ENCODE measurements around the gene IGSF21.

IGSF21 gene

DNA sequence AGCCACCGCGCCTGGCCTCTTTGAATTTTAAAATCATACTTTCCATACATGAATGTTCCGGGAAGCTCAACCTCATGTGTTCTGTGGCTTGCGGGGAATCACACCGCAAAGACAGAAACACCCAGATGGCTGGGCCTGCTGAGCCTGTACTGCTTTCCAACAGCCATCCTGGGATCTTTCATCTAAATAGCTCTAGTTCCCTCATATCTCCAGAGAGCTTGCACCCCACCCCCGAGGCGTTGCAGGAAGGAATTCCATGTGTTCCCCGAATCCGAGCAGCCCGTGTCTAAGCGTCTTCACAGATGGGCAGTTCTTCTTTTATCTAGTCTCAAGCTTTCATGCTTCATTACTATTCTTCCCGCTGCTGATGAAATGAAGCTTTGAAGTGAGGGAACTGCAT lies 66.4 kb downstream of the IGSF21 start:
- Histone ChIP-seq H3K27ac (ENCODE audit: low read depth, low read length, poor library complexity, severe bottlenecking) (no peak overlapping the region), H3K9me2 (ENCODE audit: low read depth, low read length) (no peaks in the 10 kb centered on the region), H3F3A (ENCODE audit: insufficient read depth, low read length) (no peaks in the 10 kb centered on the region), H3K4me2 (ENCODE audit: low read length) (no peak overlapping the region), H3K4me3 (ENCODE audit: low read depth, low read length, poor library complexity, severe bottlenecking) (no peak overlapping the region), H4K20me1 (ENCODE audit: insufficient read depth, low read length) (no peaks in the 10 kb centered on the region), H3K4me1 (ENCODE audit: insufficient read depth, low read length, severe bottlenecking) (no peaks in the 10 kb centered on the region), H3K36me3 (ENCODE audit: insufficient read depth, low read length) (no peaks in the 10 kb centered on the region), H3K27me3 (ENCODE audit: insufficient read depth, low read length) (no peaks in the 10 kb centered on the region), H3K9me3 (ENCODE audit: low read length) (no peaks in the 10 kb centered on the region), H2AFZ (ENCODE audit: low read length) (no peak overlapping the region), H3K79me2 (ENCODE audit: insufficient read depth, low read length) (no peaks in the 10 kb centered on the region), H3K9ac (ENCODE audit: low read length) (no peak overlapping the region)
- TF ChIP-seq, protein P1, sequence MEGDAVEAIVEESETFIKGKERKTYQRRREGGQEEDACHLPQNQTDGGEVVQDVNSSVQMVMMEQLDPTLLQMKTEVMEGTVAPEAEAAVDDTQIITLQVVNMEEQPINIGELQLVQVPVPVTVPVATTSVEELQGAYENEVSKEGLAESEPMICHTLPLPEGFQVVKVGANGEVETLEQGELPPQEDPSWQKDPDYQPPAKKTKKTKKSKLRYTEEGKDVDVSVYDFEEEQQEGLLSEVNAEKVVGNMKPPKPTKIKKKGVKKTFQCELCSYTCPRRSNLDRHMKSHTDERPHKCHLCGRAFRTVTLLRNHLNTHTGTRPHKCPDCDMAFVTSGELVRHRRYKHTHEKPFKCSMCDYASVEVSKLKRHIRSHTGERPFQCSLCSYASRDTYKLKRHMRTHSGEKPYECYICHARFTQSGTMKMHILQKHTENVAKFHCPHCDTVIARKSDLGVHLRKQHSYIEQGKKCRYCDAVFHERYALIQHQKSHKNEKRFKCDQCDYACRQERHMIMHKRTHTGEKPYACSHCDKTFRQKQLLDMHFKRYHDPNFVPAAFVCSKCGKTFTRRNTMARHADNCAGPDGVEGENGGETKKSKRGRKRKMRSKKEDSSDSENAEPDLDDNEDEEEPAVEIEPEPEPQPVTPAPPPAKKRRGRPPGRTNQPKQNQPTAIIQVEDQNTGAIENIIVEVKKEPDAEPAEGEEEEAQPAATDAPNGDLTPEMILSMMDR (IDR thresholded peaks at IDR 0.05; ENCODE audit: low read length) = no peak
- TF ChIP-seq EZH2 (IDR thresholded peaks at IDR 0.05; ENCODE audit: borderline replicate concordance, low read length) = no peak

- H3K4me3 ChIP-seq (ENCODE audit: low read depth, low read length, poor library complexity, severe bottlenecking) = no peak overlapping the region
- H3K27ac ChIP-seq (ENCODE audit: low read depth, low read length, poor library complexity, severe bottlenecking) = no peak overlapping the region
- no peaks in the 10 kb centered on the region for H3K79me2 ChIP-seq (ENCODE audit: insufficient read depth, low read length)
- no peaks in the 10 kb centered on the region for H3K4me1 ChIP-seq (ENCODE audit: insufficient read depth, low read length, severe bottlenecking)
- H3K36me3 ChIP-seq (ENCODE audit: insufficient read depth, low read length) = no peaks in the 10 kb centered on the region
- H2AFZ ChIP-seq (ENCODE audit: low read length) = no peak overlapping the region
- no peak overlapping the region for H3K4me2 ChIP-seq (ENCODE audit: low read length)
- no peaks in the 10 kb centered on the region for H3K9me3 ChIP-seq (ENCODE audit: low read length)
- no peaks in the 10 kb centered on the region for H3K9me2 ChIP-seq (ENCODE audit: low read depth, low read length)
- no peaks in the 10 kb centered on the region for H3K27me3 ChIP-seq (ENCODE audit: insufficient read depth, low read length)
- TF ChIP-seq EZH2 (IDR thresholded peaks at IDR 0.05; ENCODE audit: borderline replicate concordance, low read length) = no peak
- TF ChIP-seq, protein P1 (IDR thresholded peaks at IDR 0.05; ENCODE audit: low read length) = no peak
- H3F3A ChIP-seq (ENCODE audit: insufficient read depth, low read length) = no peaks in the 10 kb centered on the region
- no peak overlapping the region for H3K9ac ChIP-seq (ENCODE audit: low read length)
- no peaks in the 10 kb centered on the region for H4K20me1 ChIP-seq (ENCODE audit: insufficient read depth, low read length)
These were observed 67.5 kb downstream of the IGSF21 start for GRCh38 chr1:18175051-18175450.

DNA sequence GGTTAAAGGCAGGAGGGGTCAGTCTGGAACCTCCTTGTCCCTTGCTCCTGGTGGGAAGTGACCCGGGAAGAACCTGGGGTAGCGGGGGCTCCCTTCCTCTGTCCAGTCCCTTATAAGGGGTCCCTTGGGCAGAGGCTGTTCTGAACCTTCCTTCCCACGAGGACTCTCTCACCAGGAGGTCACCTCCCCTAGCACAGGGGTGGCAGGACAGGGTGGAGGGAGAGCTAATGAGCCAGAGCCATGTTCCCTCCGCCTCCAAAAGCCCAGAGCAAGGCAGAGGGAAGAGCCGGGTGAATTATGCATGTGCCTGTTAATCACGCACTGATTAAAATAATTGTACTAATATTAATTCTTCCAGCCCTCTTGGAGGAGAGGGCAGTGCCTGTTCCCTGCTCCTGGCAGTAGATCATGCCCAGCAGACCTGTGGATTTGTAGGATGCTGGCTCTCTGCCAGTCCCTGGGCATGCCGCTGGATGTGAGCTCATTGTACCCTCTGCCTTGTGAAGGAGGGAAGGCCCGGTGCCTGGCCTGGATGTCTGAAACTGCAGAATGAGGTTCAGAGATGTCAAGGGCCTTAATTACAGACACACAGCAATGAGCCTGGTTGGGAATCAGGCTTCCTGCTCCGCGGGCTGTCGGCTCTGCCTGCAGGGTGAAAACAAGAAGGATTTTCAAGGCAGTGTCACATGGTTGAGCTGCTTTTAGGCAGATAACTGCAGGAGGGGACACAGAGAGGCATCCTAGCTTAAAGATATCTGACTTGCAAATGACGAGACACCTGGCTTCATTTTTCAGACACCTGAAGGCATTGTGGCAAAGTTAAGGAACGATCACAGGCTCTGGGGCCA lies 68.2 kb downstream of the IGSF21 start:
- Histone ChIP-seq H3K9me2 (ENCODE audit: low read depth, low read length) (no peaks in the 10 kb centered on the region), H2AFZ (ENCODE audit: low read length) (no peak overlapping the region), H4K20me1 (ENCODE audit: insufficient read depth, low read length) (no peaks in the 10 kb centered on the region), H3K4me3 (ENCODE audit: low read depth, low read length, poor library complexity, severe bottlenecking) (no peak overlapping the region), H3K4me2 (ENCODE audit: low read length) (no peak overlapping the region), H3K4me1 (ENCODE audit: insufficient read depth, low read length, severe bottlenecking) (no peaks in the 10 kb centered on the region), H3K79me2 (ENCODE audit: insufficient read depth, low read length) (no peaks in the 10 kb centered on the region), H3K36me3 (ENCODE audit: insufficient read depth, low read length) (no peaks in the 10 kb centered on the region), H3F3A (ENCODE audit: insufficient read depth, low read length) (no peaks in the 10 kb centered on the region), H3K27me3 (ENCODE audit: insufficient read depth, low read length) (no peaks in the 10 kb centered on the region), H3K9ac (ENCODE audit: low read length) (no peak overlapping the region), H3K9me3 (ENCODE audit: low read length) (no peaks in the 10 kb centered on the region), H3K27ac (ENCODE audit: low read depth, low read length, poor library complexity, severe bottlenecking) (no peak overlapping the region)
- TF ChIP-seq EZH2 (IDR thresholded peaks at IDR 0.05; ENCODE audit: borderline replicate concordance, low read length) = no peak
- TF ChIP-seq, protein P1 (IDR thresholded peaks at IDR 0.05; ENCODE audit: low read length) = no peak

All from OCI-LY1 (cell line).